HG03097 (cell line): ENCODE measurements around the gene COMMD10.

Source experiments
- ATAC-seq: cut with Tn5 transposase; IDR thresholded peaks from one replicate; pipeline ENCODE4 v1.9.1; 2021; ENCODE audit not compliant: unreplicated experiment, low FRiP score

The COMMD10 gene

GRCh38 chr5:116209166-116209565 lies 124.3 kb downstream of the COMMD10 start:
- ATAC-seq, result no peak

GRCh38 chr5:116212225-116212624 lies 127.4 kb downstream of the COMMD10 start:
- no peak for ATAC-seq

- no peak for ATAC-seq
These were observed 131.4 kb downstream of the COMMD10 start for GRCh38 chr5:116216246-116216645.

GRCh38 chr5:116225281-116225922 lies 140.6 kb downstream of the COMMD10 start:
- no peak for ATAC-seq

- no peak for ATAC-seq
These were observed 144.4 kb downstream of the COMMD10 start for GRCh38 chr5:116229131-116229689.

GRCh38 chr5:116231288-116231687 lies 146.5 kb downstream of the COMMD10 start:
- no peak for ATAC-seq

GRCh38 chr5:116234681-116235080 lies 149.9 kb downstream of the COMMD10 start:
- ATAC-seq, result no peak

GRCh38 chr5:116237917-116238500 lies 153.2 kb downstream of the COMMD10 start:
- no peak for ATAC-seq

GRCh38 chr5:116242343-116242742 lies 157.5 kb downstream of the COMMD10 start:
- ATAC-seq, result no peak

GRCh38 chr5:116248432-116248831 lies 163.6 kb downstream of the COMMD10 start:
- ATAC-seq, result no peak

- ATAC-seq, result no peak
These were observed 164.8 kb downstream of the COMMD10 start for GRCh38 chr5:116249648-116250047.

- no peak for ATAC-seq
These were observed 171.9 kb downstream of the COMMD10 start for GRCh38 chr5:116256717-116257116.

- ATAC-seq, result no peak
These were observed 180.6 kb downstream of the COMMD10 start for GRCh38 chr5:116265471-116265870.

- ATAC-seq, result no peak
These were observed 186.7 kb downstream of the COMMD10 start for GRCh38 chr5:116271446-116272025.

- no peak for ATAC-seq
These were observed 187.6 kb downstream of the COMMD10 start for GRCh38 chr5:116272281-116272941.

- peak; percentile 98 for ATAC-seq
These were observed 188.8 kb downstream of the COMMD10 start for GRCh38 chr5:116273448-116274242.

- no peak for ATAC-seq
These were observed 189.4 kb downstream of the COMMD10 start for GRCh38 chr5:116274251-116274650.

GRCh38 chr5:116275282-116275681 lies 190.5 kb downstream of the COMMD10 start:
- ATAC-seq, result no peak

GRCh38 chr5:116276952-116277351 lies 192.1 kb downstream of the COMMD10 start:
- no peak for ATAC-seq

GRCh38 chr5:116280149-116280803 lies 195.5 kb downstream of the COMMD10 start:
- no peak for ATAC-seq
